ENCODE data around the gene CDRT4.

DNA sequence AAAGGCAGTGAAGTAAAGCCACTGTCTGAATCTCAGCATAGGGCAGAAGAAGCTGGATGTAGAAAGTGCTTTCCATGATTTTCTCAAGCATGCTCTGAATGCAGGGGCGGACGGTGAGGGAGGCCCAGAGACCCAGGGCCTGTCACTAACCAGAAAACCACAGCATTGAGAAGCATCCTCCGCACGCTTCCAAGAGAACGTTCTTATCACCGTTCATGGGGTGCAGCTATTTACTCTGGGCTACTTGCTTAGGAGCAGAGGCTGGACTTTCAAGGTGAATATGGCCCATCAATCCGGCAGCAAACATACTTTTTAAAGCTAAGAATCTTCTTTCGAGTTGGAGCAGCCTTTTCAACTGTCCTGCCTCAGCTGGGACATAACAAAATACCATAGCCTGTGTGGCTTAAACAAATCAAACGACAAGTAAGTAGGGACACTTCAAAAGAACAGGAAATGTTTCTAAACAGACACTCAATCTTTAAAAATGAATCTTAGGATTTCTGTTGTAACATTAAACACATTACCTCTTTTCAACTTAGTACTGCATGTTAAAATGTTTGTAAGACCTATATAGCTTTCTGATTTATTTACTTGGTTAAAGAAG, 46.5 kb upstream of the CDRT4 start:
- TF ChIP-seq, protein P1, sequence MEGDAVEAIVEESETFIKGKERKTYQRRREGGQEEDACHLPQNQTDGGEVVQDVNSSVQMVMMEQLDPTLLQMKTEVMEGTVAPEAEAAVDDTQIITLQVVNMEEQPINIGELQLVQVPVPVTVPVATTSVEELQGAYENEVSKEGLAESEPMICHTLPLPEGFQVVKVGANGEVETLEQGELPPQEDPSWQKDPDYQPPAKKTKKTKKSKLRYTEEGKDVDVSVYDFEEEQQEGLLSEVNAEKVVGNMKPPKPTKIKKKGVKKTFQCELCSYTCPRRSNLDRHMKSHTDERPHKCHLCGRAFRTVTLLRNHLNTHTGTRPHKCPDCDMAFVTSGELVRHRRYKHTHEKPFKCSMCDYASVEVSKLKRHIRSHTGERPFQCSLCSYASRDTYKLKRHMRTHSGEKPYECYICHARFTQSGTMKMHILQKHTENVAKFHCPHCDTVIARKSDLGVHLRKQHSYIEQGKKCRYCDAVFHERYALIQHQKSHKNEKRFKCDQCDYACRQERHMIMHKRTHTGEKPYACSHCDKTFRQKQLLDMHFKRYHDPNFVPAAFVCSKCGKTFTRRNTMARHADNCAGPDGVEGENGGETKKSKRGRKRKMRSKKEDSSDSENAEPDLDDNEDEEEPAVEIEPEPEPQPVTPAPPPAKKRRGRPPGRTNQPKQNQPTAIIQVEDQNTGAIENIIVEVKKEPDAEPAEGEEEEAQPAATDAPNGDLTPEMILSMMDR (IDR thresholded peaks at IDR 0.05; ENCODE audit: insufficient read depth, low read length, poor library complexity, severe bottlenecking): no peak
- TF ChIP-seq EZH2phosphoT487 (conservative IDR thresholded peaks at IDR 0.05; ENCODE audit: low read length): no peak
